PC-9 (cell line): ENCODE results near the gene ACKR2. TPM values are rescaled to one million over a fixed set of nuclear protein-coding genes. Genes with fewer than 3 reads are reported as not detected.

Experiments used
- BruUV-seq: library from RNA; stranded (reverse); fragments of 400-500 nt; replicated peaks from 2 replicates; lab custom pipeline; 2021; lab: Mats Ljungman, UMichigan
- CTCF ChIA-PET: fragments of 300-600 bp; sonication (Branson Sonifier 250); formaldehyde crosslinking; loops from one replicate; lab custom pipeline; 2022; ENCODE audit warnings: antibody characterized with exemption; lab: Charles Lee
- POLR2A ChIA-PET: fragments of 300-600 bp; sonication (Branson Sonifier 250); formaldehyde crosslinking; loops from one replicate; lab custom pipeline; 2022; ENCODE audit warnings: antibody characterized with exemption; ENCODE audit not compliant: unreplicated experiment; lab: Charles Lee
- DNase-seq, 2 experiments: peaks; one replicate each; pipeline versions ENCODE4 v3.0.0 to v3.0.0-alpha.2; 2015 to 2022; ENCODE audit warnings: mixed read lengths in 1 of 2
- H2AFZ ChIP-seq: fragments of 200-600 bp; sonication (generic); 2 replicates; pipeline ENCODE4 v1.8.1; 2017; ENCODE audit warnings: antibody characterized with exemption
- H3F3A ChIP-seq: fragments of 200-600 bp; sonication (generic); 2 replicates; pipeline ENCODE4 v1.8.1; 2017; ENCODE audit warnings: antibody characterized with exemption, mild to moderate bottlenecking, low read depth; ENCODE audit not compliant: insufficient read depth
- H3K27ac ChIP-seq: fragments of 200-600 bp; sonication (generic); 2 replicates; pipeline ENCODE4 v1.6.1; 2016; ENCODE audit warnings: mixed run types
- H3K27me3 ChIP-seq: fragments of 200-600 bp; sonication (generic); 2 replicates; pipeline ENCODE4 v1.6.1; 2016; ENCODE audit warnings: low read depth, mixed run types; ENCODE audit not compliant: insufficient read depth
- H3K36me3 ChIP-seq: fragments of 200-600 bp; sonication (generic); 2 replicates; pipeline ENCODE4 v1.6.1; 2016; ENCODE audit warnings: low read depth, mixed run types
- H3K4me1 ChIP-seq: fragments of 200-600 bp; sonication (generic); replicated peaks from 2 replicates; pipeline ENCODE4 v1.6.1; 2016; ENCODE audit warnings: mixed run types; ENCODE audit not compliant: insufficient read depth
- H3K4me2 ChIP-seq: fragments of 200-600 bp; sonication (generic); 2 replicates; pipeline ENCODE4 v1.6.1; 2017; ENCODE audit warnings: mixed run types
- H3K4me3 ChIP-seq: fragments of 200-600 bp; sonication (generic); 2 replicates; pipeline ENCODE4 v1.6.1; 2016; ENCODE audit warnings: mixed run types
- H3K79me2 ChIP-seq: fragments of 200-600 bp; sonication (generic); 2 replicates; pipeline ENCODE4 v1.6.1; 2017; ENCODE audit warnings: low read depth, mixed run types
- H3K9me2 ChIP-seq: fragments of 200-600 bp; sonication (generic); 2 replicates; pipeline ENCODE4 v1.8.1; 2017; ENCODE audit warnings: mild to moderate bottlenecking; ENCODE audit not compliant: insufficient read depth
- H3K9me3 ChIP-seq: fragments of 200-600 bp; sonication (generic); 2 replicates; pipeline ENCODE4 v1.8.1; 2016; ENCODE audit warnings: low read depth; ENCODE audit not compliant: insufficient read depth
- H4K20me1 ChIP-seq: fragments of 200-600 bp; sonication (generic); 2 replicates; pipeline ENCODE4 v1.8.1; 2017; ENCODE audit not compliant: insufficient read depth
- EZH2 ChIP-seq: fragments of 200-600 bp; sonication (generic); IDR thresholded peaks from 2 replicates; pipeline ENCODE4 v1.8.0; 2017; ENCODE audit warnings: antibody characterized with exemption, low read depth
- intact Hi-C: fragments of 100-400 bp; cut with micrococcal nuclease; formaldehyde crosslinking; loops from one replicate; pipeline ENCODE4 v1.10.0; 2022; ENCODE audit not compliant: unreplicated experiment
- total RNA-seq: library from RNA; stranded (reverse); gene quantifications from 2 replicates; pipeline ENCODE4 v1.2.3, GENCODE V29; 2021
- TF ChIP-seq, protein P1 (sequence below): fragments of 200-600 bp; sonication (generic); conservative IDR thresholded peaks from 2 replicates; pipeline ENCODE4 v1.6.1; 2017; ENCODE audit warnings: mixed run types, antibody characterized with exemption, mild to moderate bottlenecking, moderate library complexity

The ACKR2 gene
- total RNA-seq, 1 experiment from 2014 or later, result 2.9 TPM

DNA sequence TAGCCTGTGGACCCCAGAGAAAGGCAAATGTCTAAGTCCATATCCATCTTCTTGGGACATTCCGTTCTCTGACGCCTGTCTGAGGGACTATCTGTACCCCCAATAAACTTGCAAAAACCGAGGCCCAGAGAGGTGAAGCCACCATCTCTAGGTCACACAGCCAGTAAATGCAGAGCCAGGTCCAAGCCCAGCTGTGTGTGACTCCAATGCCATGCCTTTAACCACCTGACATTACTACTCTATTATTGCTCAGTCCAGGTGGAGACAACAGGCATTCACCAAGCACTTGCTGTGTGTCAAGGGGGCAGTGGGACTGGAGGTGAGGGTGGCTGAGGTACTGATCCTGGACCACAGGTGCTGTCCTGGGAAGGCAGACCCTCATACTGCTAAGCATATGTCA, 41.0 kb downstream of the ACKR2 start:
- Histone ChIP-seq H3K9me2 (no peaks in the 10 kb centered on the region), H3K79me2 (no peaks in the 10 kb centered on the region), H3F3A (no peaks in the 10 kb centered on the region), H3K4me3 (no peak overlapping the region), H3K4me2 (no peak overlapping the region), H3K4me1 (no peaks in the 10 kb centered on the region), H3K9me3 (no peaks in the 10 kb centered on the region), H3K27me3 (no peaks in the 10 kb centered on the region), H4K20me1 (no peaks in the 10 kb centered on the region), H2AFZ (no peak overlapping the region), H3K27ac (no peak overlapping the region), H3K36me3 (no peaks in the 10 kb centered on the region)
- intact Hi-C loops, result no loop called here
- no TSS peak for BruUV-seq
- DNase-seq, result no peak
- CTCF ChIA-PET, result no interaction called here
- no peak for TF ChIP-seq EZH2
- TF ChIP-seq, protein P1, sequence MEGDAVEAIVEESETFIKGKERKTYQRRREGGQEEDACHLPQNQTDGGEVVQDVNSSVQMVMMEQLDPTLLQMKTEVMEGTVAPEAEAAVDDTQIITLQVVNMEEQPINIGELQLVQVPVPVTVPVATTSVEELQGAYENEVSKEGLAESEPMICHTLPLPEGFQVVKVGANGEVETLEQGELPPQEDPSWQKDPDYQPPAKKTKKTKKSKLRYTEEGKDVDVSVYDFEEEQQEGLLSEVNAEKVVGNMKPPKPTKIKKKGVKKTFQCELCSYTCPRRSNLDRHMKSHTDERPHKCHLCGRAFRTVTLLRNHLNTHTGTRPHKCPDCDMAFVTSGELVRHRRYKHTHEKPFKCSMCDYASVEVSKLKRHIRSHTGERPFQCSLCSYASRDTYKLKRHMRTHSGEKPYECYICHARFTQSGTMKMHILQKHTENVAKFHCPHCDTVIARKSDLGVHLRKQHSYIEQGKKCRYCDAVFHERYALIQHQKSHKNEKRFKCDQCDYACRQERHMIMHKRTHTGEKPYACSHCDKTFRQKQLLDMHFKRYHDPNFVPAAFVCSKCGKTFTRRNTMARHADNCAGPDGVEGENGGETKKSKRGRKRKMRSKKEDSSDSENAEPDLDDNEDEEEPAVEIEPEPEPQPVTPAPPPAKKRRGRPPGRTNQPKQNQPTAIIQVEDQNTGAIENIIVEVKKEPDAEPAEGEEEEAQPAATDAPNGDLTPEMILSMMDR, result no peak
- POLR2A ChIA-PET, result interaction anchor here (0.5 kb wide), 1 partner anchor 1911 kb away, joined by 3 read pairs; the partner anchor contains the start of genes KIAA1143 and KIF15

DNA sequence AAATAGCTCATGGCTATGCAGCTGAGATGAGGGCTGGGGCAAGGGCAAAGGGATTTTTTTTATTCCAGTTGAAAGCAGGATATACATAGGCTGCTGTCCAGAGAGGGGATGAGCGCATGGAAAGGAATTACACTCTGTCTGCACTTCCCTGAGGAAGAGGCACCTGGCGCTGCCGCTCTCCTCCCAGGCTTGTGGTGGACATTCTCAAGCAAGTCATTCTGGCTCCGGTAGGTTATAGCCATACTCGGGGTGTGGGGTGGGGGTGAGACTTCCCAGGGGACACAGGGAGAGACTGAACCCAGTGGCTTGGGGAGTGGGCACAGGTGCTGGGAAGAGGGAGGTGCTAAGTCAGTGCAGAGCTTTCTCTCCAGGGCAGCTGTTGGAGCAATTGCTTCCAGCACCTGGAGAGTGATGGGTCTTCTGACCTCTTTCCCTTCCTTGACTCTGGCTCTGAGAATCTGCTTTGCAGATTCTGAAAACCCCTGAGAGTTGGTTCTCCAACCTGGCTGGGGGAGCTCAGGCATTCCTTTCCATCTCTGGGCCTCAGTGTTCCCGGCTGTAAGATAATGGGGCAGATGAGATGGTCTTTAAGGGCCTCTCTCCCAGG, 42.1 kb downstream of the ACKR2 start:
- H4K20me1 ChIP-seq, result no peaks in the 10 kb centered on the region
- H3K79me2 ChIP-seq, result no peaks in the 10 kb centered on the region
- ChIA-PET CTCF (no interaction called here), POLR2A (interaction anchor here (0.5 kb wide), 2 partner anchors 46 to 1624 kb away, joined by 3 to 4 read pairs; no protein-coding TSS in a partner anchor)
- H3K27ac ChIP-seq, result no peak overlapping the region
- no peak overlapping the region for H3K4me2 ChIP-seq
- no peak overlapping the region for H3K4me3 ChIP-seq
- H3K9me3 ChIP-seq, result no peaks in the 10 kb centered on the region
- intact Hi-C loops, result no loop called here
- no peaks in the 10 kb centered on the region for H3K9me2 ChIP-seq
- H2AFZ ChIP-seq, result no peak overlapping the region
- H3K4me1 ChIP-seq, result no peaks in the 10 kb centered on the region
- H3F3A ChIP-seq, result no peaks in the 10 kb centered on the region
- no peak for DNase-seq
- TF ChIP-seq, protein P1, result no peak
- no peak for TF ChIP-seq EZH2
- H3K27me3 ChIP-seq, result no peaks in the 10 kb centered on the region
- H3K36me3 ChIP-seq, result no peaks in the 10 kb centered on the region
- BruUV-seq, result no TSS peak

DNA sequence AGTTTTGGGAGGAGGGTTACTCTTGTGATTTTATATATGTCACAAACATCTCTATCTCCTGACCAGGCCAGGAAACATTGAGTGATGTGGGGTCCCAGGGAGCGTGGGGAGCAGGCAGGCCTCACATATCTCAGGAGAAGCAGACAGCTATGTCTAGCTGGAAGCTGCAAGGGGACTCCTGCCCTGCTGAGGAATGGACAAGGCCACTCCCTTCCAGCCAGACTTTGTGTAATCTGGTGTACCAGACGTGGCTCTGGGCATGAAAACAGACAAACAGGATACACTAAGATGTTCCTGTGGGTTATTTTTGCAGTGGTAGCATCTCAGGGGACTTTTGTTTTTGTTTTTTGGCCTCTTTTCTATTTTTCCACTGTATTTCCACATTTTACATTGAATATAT, 43.2 kb downstream of the ACKR2 start:
- Histone ChIP-seq H3K27me3 (no peaks in the 10 kb centered on the region), H3K36me3 (no peaks in the 10 kb centered on the region), H3K9me2 (no peaks in the 10 kb centered on the region), H3K4me1 (no peaks in the 10 kb centered on the region), H3K9me3 (no peaks in the 10 kb centered on the region), H3K27ac (no peak overlapping the region), H3K79me2 (no peaks in the 10 kb centered on the region), H3K4me3 (no peak overlapping the region), H3K4me2 (no peak overlapping the region), H3F3A (no peaks in the 10 kb centered on the region), H4K20me1 (no peaks in the 10 kb centered on the region), H2AFZ (no peak overlapping the region)
- no TSS peak for BruUV-seq
- intact Hi-C loops, result no loop called here
- TF ChIP-seq EZH2, result no peak
- TF ChIP-seq, protein P1, result no peak
- CTCF ChIA-PET, result no interaction called here
- POLR2A ChIA-PET, result no interaction called here
- DNase-seq, result no peak
